Tibial nerve (tissue), 4 donors: ENCODE measurements around the gene INPP1.
"Not testable (repeated sequence)": the region's sequence is repeated elsewhere in the genome, so short reads cannot be mapped to it uniquely, and the experiment has no call there.

Source experiments
- EP300 ChIP-seq, 2 donors: sonication (generic); formaldehyde crosslinking; IDR thresholded peaks; one replicate each; pipeline ENCODE4 v1.6.1; 2017; ENCODE audit warnings: antibody characterized with exemption in 2 of 2, mild to moderate bottlenecking in 1 of 2
- TF ChIP-seq, protein P1 (sequence below), 5 experiments: fragments of 200-600 bp in 3 of 5; fragments of 450-650 bp in 2 of 5; sonication (generic) in 3 of 5; IDR thresholded peaks; one replicate each; pipeline ENCODE4 v1.5.1; 2016 to 2019; ENCODE audit warnings: antibody characterized with exemption in 5 of 5, mild to moderate bottlenecking in 3 of 5, moderate library complexity in 2 of 5

DNA sequence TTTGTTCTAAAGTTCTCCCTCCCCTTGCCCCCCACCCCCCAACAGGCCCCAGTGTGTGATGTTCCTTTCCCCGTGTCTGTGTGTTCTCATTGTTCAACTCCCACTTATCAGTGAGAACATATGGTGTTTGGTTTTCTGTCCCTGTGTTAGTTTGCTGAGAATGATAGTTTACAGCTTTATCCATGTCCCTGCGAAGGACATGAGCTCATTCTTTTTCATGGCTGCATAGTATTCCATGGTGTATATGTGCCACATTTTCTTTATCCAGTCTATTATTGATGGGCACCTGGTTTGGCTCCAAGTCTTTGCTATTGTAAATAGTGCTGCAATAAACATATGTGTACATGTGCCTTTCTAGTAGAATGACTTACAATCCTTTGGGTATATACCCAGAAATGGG, 45.5 kb upstream of the INPP1 start:
- TF ChIP-seq, protein P1, sequence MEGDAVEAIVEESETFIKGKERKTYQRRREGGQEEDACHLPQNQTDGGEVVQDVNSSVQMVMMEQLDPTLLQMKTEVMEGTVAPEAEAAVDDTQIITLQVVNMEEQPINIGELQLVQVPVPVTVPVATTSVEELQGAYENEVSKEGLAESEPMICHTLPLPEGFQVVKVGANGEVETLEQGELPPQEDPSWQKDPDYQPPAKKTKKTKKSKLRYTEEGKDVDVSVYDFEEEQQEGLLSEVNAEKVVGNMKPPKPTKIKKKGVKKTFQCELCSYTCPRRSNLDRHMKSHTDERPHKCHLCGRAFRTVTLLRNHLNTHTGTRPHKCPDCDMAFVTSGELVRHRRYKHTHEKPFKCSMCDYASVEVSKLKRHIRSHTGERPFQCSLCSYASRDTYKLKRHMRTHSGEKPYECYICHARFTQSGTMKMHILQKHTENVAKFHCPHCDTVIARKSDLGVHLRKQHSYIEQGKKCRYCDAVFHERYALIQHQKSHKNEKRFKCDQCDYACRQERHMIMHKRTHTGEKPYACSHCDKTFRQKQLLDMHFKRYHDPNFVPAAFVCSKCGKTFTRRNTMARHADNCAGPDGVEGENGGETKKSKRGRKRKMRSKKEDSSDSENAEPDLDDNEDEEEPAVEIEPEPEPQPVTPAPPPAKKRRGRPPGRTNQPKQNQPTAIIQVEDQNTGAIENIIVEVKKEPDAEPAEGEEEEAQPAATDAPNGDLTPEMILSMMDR (IDR thresholded peaks at IDR 0.05): not testable (repeated sequence)
- not testable (repeated sequence) for TF ChIP-seq EP300 (IDR thresholded peaks at IDR 0.05)
